RWPE1 (cell line): ENCODE measurements around the gene ETV6.

Experiments
- CTCF ChIA-PET: fragments of 350-600 bp; sonication (Branson Sonifier 250); formaldehyde crosslinking; extraction: SDS; loops from one replicate; lab custom pipeline; 2021; lab: Yijun Ruan, JAX
- POLR2A ChIA-PET: fragments of 400-600 bp; formaldehyde crosslinking; extraction: SDS; loops from one replicate; lab custom pipeline; 2020; ENCODE audit warnings: antibody characterized with exemption; ENCODE audit not compliant: low non-redundant PET; lab: Yijun Ruan, JAX
- DNase-seq: peaks from one replicate; pipeline ENCODE4 v3.0.0; 2012; ENCODE audit warnings: low spot score
- H3K27ac ChIP-seq: fragments of 450-650 bp; 2 replicates; pipeline ENCODE4 v1.5.1; 2017
- CTCF ChIP-seq: fragments of 450-650 bp; conservative IDR thresholded peaks from 2 replicates; pipeline ENCODE4 v1.5.1; 2017; ENCODE audit warnings: low read depth, mild to moderate bottlenecking

ETV6 gene

GRCh38 chr12:11718105-11718504 lies 68.6 kb downstream of the ETV6 start:
- POLR2A ChIA-PET = no interaction called here
- no peak overlapping the region for H3K27ac ChIP-seq
- DNase-seq = no peak
- TF ChIP-seq CTCF = no peak
- CTCF ChIA-PET = no interaction called here

GRCh38 chr12:11718768-11719253 lies 69.3 kb downstream of the ETV6 start:
- DNase-seq = no peak
- H3K27ac ChIP-seq = no peak overlapping the region
- ChIA-PET POLR2A (no interaction called here), CTCF (interaction anchor here (0.6 kb wide), 1 partner anchor 1119 kb away, joined by 3 read pairs; no protein-coding TSS in a partner anchor)
- TF ChIP-seq CTCF = no peak

GRCh38 chr12:11719678-11720099 lies 70.2 kb downstream of the ETV6 start:
- DNase-seq = peak; percentile 73
- H3K27ac ChIP-seq = no peak overlapping the region
- TF ChIP-seq CTCF = no peak
- ChIA-PET CTCF (interaction anchor here (0.6 kb wide), 1 partner anchor 1118 kb away, joined by 3 read pairs; no protein-coding TSS in a partner anchor), POLR2A (no interaction called here)

GRCh38 chr12:11722071-11722470 lies 72.6 kb downstream of the ETV6 start:
- POLR2A ChIA-PET = no interaction called here
- no peak for TF ChIP-seq CTCF
- DNase-seq = no peak
- H3K27ac ChIP-seq = no peak overlapping the region
- CTCF ChIA-PET = no interaction called here

- no peak for TF ChIP-seq CTCF
- DNase-seq = no peak
- CTCF ChIA-PET = no interaction called here
- POLR2A ChIA-PET = no interaction called here
- H3K27ac ChIP-seq = no peak overlapping the region
Measured at GRCh38 chr12:11722578-11723138, 73.2 kb downstream of the ETV6 start.

- TF ChIP-seq CTCF = no peak
- POLR2A ChIA-PET = no interaction called here
- CTCF ChIA-PET = no interaction called here
- no peak overlapping the region for H3K27ac ChIP-seq
- DNase-seq = no peak
Measured at GRCh38 chr12:11723993-11724392, 74.5 kb downstream of the ETV6 start.
